Heart right ventricle (tissue), 16 donors: Measurements from ENCODE around the gene CTBP1. TPM values are rescaled to one million over a fixed set of nuclear protein-coding genes. Genes with fewer than 3 reads are reported as not detected.

Experiments
- ATAC-seq, 8 donors: fragments of 200-7000 bp; cut with Tn5 transposase; one replicate each; pipeline ENCODE4 v1.9.1; 2020; ENCODE audit warnings: mild to moderate bottlenecking in 8 of 8, moderate library complexity in 8 of 8, moderate number of reproducible peaks in 1 of 8
- DNase-seq, 2 donors: peaks; one replicate each; pipeline ENCODE4 v3.0.0-alpha.2; 2020
- H3K27ac ChIP-seq, 10 donors: fragments of 200-600 bp; sonication (generic) in 2 of 10; one replicate each; pipeline versions ENCODE4 v1.5.0 to v1.8.0; 2020 to 2022; ENCODE audit warnings: mild to moderate bottlenecking in 3 of 10
- H3K27me3 ChIP-seq, 7 donors: fragments of 200-600 bp; one replicate each; pipeline ENCODE4 v1.8.0; 2021 to 2022; ENCODE audit warnings: mild to moderate bottlenecking in 2 of 7
- H3K36me3 ChIP-seq, 9 donors: fragments of 200-600 bp; sonication (generic) in 1 of 9; one replicate each; pipeline versions ENCODE4 v1.5.0 to v1.8.0; 2020 to 2022; ENCODE audit warnings: mild to moderate bottlenecking in 2 of 9
- H3K4me1 ChIP-seq, 9 donors: fragments of 200-600 bp; sonication (generic) in 1 of 9; one replicate each; pipeline versions ENCODE4 v1.5.0 to v1.8.0; 2020 to 2022; ENCODE audit warnings: mild to moderate bottlenecking in 4 of 9
- H3K4me3 ChIP-seq, 10 donors: fragments of 200-600 bp; sonication (generic) in 2 of 10; one replicate each; pipeline versions ENCODE4 v1.5.0 to v1.8.0; 2020 to 2022; ENCODE audit warnings: mild to moderate bottlenecking in 7 of 10, moderate library complexity in 2 of 10
- H3K9me3 ChIP-seq, 11 donors: fragments of 200-600 bp in 10 of 11; sonication (generic) in 2 of 11; one replicate each; pipeline versions ENCODE4 v1.5.0 to v1.8.0; 2013 to 2022; ENCODE audit warnings: mild to moderate bottlenecking in 2 of 11, control low read depth in 1 of 11, moderate library complexity in 1 of 11
- CTCF ChIP-seq, 9 donors: fragments of 200-600 bp; sonication (generic) in 2 of 9; IDR thresholded peaks; one replicate each; pipeline versions ENCODE4 v1.5.0 to v1.8.0; 2021 to 2022; ENCODE audit warnings: antibody characterized with exemption in 9 of 9, mild to moderate bottlenecking in 5 of 9, moderate library complexity in 1 of 9
- WGBS, 2 donors: extraction: QIAGEN DNeasy Blood & Tissue Kit; methylation state at CpG; one replicate each; pipeline ENCODE4 v1.1.7; 2013; ENCODE audit warnings: inconsistent platforms in 1 of 2; 5-methylcytosine and 5-hydroxymethylcytosine counted together
- intact Hi-C, 10 donors: fragments of 100-400 bp; cut with DNase I; formaldehyde crosslinking; loops; one replicate each; pipeline versions ENCODE4 v1.11.1 to v1.14.2; 2022
- polyA plus RNA-seq, 2 donors: library from polyadenylated mRNA; stranded (reverse); fragments of 200-250 nt; gene quantifications; one replicate each; pipeline ENCODE4 v1.2.3, GENCODE V29; 2013
- total RNA-seq, 10 donors: library from RNA; stranded (reverse); fragmentation: NEBNext Ultra II Directional in 3 of 10; extraction: Animal tissue kit (Norgen Biotek cat#: 25700) in 3 of 10; gene quantifications; one replicate each; pipeline versions ENCODE4 v1.2.1 to v1.2.4, GENCODE V29; 2021 to 2023
- donor health status: Arrhythmogenic right ventricular cardiomyopathy.
- donor health status: ischemic (EF 13 %, LVEDD 7.1; RV severe dilation, severe dysfunction).
- donor health status: healthy with polysubstance abuse.
- donor health status: DM: no; HTN: yes; CAD: no.
- donor health status: DM: no; HTN: no; CAD: no.
- donor health status: ischemic (EF 25% LVEDD 6.9; RV normal size, moderate dysfunction).
- donor health status: ischemic (EF 25% LVEDD 5.7; RV mildly dilated, moderate dysfunction).
- donor health status: healthy.
- donor health status: DM: yes; HTN: yes; CAD: no.
- donor health status: Ischemic cardiomyopathy.
- donor health status: ischemic (EF 35%, LVEDD 5.7; RV mildly dilated, moderate dysfunction).
- donor health status: nonischemic (EF 11% LVEDD 7.7; RV severe dilation, severe dysfunction).
- donor health status: DM: yes; HTN: yes; CAD: no.
- donor health status: PGD.
- donor health status: ischemic (EF 29% LVEDD 5.4; RV normal size, mild dysfunction).
- donor health status: nonischemic (EF 23%, LVEDD 6.1; RV moderate dilation, normal function).

Gene CTBP1
- total and polyA plus RNA-seq, 12 donors = 98.6 to 132 (median 121) TPM

- Histone ChIP-seq H3K4me1 (peaks cover 11 to 21% (median 17%) of the 10 kb centered on the region in 9 donors), H3K27me3 (no peaks in the 10 kb centered on the region), H3K4me3 (no peak overlapping the region), H3K36me3 (peaks cover 5 to 100% (median 44%) of the 10 kb centered on the region in 9 donors), H3K9me3 (no peaks in the 10 kb centered on the region), H3K27ac (peak overlapping the region in 6 of 10 donors; percentile 47 to 80 (median 66))
- no peak for TF ChIP-seq CTCF (IDR thresholded peaks at IDR 0.05)
- DNase-seq (no peak), ATAC-seq (peak in 1 of 8 donors; percentile 3)
- intact Hi-C loops = no loop called here
- 87% methylated on average over 16 of the region's 16 CpGs for WGBS, 2 donors
Measured at GRCh38 chr4:1226598-1226997, 22.3 kb downstream of the CTBP1 start.

GRCh38 chr4:1226144-1226481 is 22.8 kb downstream of the CTBP1 start:
- no peak for TF ChIP-seq CTCF (IDR thresholded peaks at IDR 0.05)
- ATAC-seq (peak; percentile 68 to 86 (median 76)), DNase-seq (peak; percentile 78 to 84)
- H3K4me3 ChIP-seq = no peak overlapping the region
- intact Hi-C loops = no loop called here
- peaks cover 5 to 100% (median 43%) of the 10 kb centered on the region in 9 donors for H3K36me3 ChIP-seq
- no peaks in the 10 kb centered on the region for H3K9me3 ChIP-seq
- WGBS, 2 donors = 38 to 42% methylated on average over 15 of the region's 15 CpGs
- H3K4me1 ChIP-seq = peaks cover 11 to 21% (median 17%) of the 10 kb centered on the region in 9 donors
- peak overlapping the region in 9 of 10 donors; percentile 39 to 80 (median 53) for H3K27ac ChIP-seq
- H3K27me3 ChIP-seq = no peaks in the 10 kb centered on the region

- TF ChIP-seq CTCF (IDR thresholded peaks at IDR 0.05) = no peak
- H3K9me3 ChIP-seq = no peaks in the 10 kb centered on the region
- H3K4me3 ChIP-seq = no peak overlapping the region
- 70 to 79% methylated on average over 65 to 67 of the region's 67 CpGs for WGBS, 2 donors
- no peak for DNase-seq
- peaks cover 5 to 100% (median 38%) of the 10 kb centered on the region in 9 donors for H3K36me3 ChIP-seq
- H3K27me3 ChIP-seq = no peaks in the 10 kb centered on the region
- peak in 4 of 8 donors; percentile 2 to 5 (median 4) for ATAC-seq
- H3K27ac ChIP-seq = peak overlapping the region in 9 of 10 donors; percentile 39 to 80 (median 53)
- H3K4me1 ChIP-seq = peaks cover 11 to 21% (median 17%) of the 10 kb centered on the region in 9 donors
- intact Hi-C loops = no loop called here
Measured at GRCh38 chr4:1225272-1226143, 23.4 kb downstream of the CTBP1 start.

GRCh38 chr4:1223841-1224809 is 24.8 kb downstream of the CTBP1 start:
- peaks cover 11 to 21% (median 19%) of the 10 kb centered on the region in 9 donors for H3K4me1 ChIP-seq
- H3K9me3 ChIP-seq = no peaks in the 10 kb centered on the region
- no peak overlapping the region for H3K27ac ChIP-seq
- H3K36me3 ChIP-seq = peaks cover 5 to 100% (median 38%) of the 10 kb centered on the region in 9 donors
- TF ChIP-seq CTCF (IDR thresholded peaks at IDR 0.05) = no peak
- ATAC-seq = no peak
- DNase-seq = no peak
- 96% methylated on average over 40 of the region's 40 CpGs for WGBS, 2 donors
- H3K4me3 ChIP-seq = no peak overlapping the region
- intact Hi-C loops = loop anchor here in 2 of 10 donors (1.0 to 5.0 kb wide), 2 partner anchors 19 to 47 kb away; no protein-coding TSS in a partner anchor
- no peaks in the 10 kb centered on the region for H3K27me3 ChIP-seq
